Kidney capillary endothelial cell (primary cell): ENCODE results near the gene PRICKLE2.
"Not testable (repeated sequence)": the region's sequence is repeated elsewhere in the genome, so short reads cannot be mapped to it uniquely, and the experiment has no call there.

Source experiments
- DNase-seq: peaks from one replicate; pipeline ENCODE4 v3.0.0-alpha.2; 2018; ENCODE audit warnings: low spot score

PRICKLE2 gene

GRCh38 chr3:64094713-64095079, 130.6 kb downstream of the PRICKLE2 start:
- no peak for DNase-seq

GRCh38 chr3:64093825-64094712, 131.2 kb downstream of the PRICKLE2 start:
- DNase-seq = peak; percentile 63

- no peak for DNase-seq
These were observed 132.1 kb downstream of the PRICKLE2 start for GRCh38 chr3:64093211-64093610.

GRCh38 chr3:64091501-64091900, 133.8 kb downstream of the PRICKLE2 start:
- DNase-seq = no peak

GRCh38 chr3:64089386-64089785, 135.9 kb downstream of the PRICKLE2 start:
- not testable (repeated sequence) for DNase-seq

- no peak for DNase-seq
These were observed 136.7 kb downstream of the PRICKLE2 start for GRCh38 chr3:64088408-64089205.

- no peak for DNase-seq
These were observed 138.6 kb downstream of the PRICKLE2 start for GRCh38 chr3:64086479-64087252.

- peak; percentile 97 for DNase-seq
These were observed 140.6 kb downstream of the PRICKLE2 start for GRCh38 chr3:64084640-64085039.

GRCh38 chr3:64083575-64083974, 141.7 kb downstream of the PRICKLE2 start:
- no peak for DNase-seq

- DNase-seq = no peak
These were observed 142.2 kb downstream of the PRICKLE2 start for GRCh38 chr3:64082961-64083541.

- no peak for DNase-seq
These were observed 142.9 kb downstream of the PRICKLE2 start for GRCh38 chr3:64082411-64082810.

GRCh38 chr3:64081235-64081630, 144.0 kb downstream of the PRICKLE2 start:
- no peak for DNase-seq

GRCh38 chr3:64080616-64081234, 144.5 kb downstream of the PRICKLE2 start:
- no peak for DNase-seq

GRCh38 chr3:64079369-64080150, 145.7 kb downstream of the PRICKLE2 start:
- no peak for DNase-seq

GRCh38 chr3:64078966-64079365, 146.3 kb downstream of the PRICKLE2 start:
- no peak for DNase-seq

- no peak for DNase-seq
These were observed 150.2 kb downstream of the PRICKLE2 start for GRCh38 chr3:64074895-64075679.

GRCh38 chr3:64074060-64074459, 151.2 kb downstream of the PRICKLE2 start:
- DNase-seq = no peak

GRCh38 chr3:64073158-64073761, 152.0 kb downstream of the PRICKLE2 start:
- no peak for DNase-seq

- no peak for DNase-seq
These were observed 153.1 kb downstream of the PRICKLE2 start for GRCh38 chr3:64072126-64072525.
